Measurements from ENCODE around the gene TTC12.

Gene TTC12

DNA sequence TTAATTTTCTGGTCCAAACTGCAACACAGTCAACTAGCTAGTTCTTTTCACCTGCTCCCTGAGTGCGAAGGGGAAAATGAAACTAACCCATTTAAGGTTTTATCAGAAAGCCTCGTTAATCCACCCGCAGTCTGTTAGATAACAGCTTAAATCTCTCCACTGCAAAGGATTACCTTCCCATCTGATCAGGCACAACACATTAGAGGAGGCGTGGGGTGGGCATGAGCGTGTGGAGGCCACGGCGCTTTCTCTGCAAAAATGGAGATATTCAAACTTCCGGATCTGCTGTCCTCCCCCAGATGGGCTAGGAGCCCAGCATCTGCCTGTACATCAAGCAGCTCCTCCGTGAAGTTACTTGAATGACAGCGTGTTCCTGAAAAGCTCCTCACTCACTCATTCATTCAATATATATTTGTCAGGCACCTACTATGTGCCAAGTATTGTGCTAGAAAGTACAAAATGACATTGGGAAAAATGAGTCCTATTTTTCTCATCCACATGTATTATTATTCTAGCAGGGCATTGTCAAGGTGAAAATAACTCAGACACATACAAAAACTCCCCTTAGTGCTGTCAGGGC is 59.7 kb downstream of the TTC12 start:
- DNase-seq (ENCODE audit: low read depth in 2 of 2) = no peak

DNA sequence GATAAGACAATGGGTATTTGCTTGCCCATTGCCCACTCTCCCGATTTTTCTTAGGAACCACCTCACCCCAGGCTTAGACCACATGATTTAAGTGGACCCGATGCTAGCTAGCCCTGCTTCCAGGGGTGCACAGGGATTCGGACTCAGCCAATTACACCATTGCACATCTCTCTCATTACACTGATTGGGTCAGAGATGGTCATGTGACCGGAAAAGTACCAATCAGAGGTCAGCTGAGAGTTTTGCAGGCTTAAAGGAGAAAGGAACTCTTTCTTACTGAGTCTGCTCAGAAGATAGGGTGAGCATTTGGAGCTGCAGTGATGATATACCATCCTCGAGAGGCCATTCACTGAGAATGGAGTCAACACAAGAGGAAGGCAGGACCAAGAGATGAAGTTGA is 61.0 kb downstream of the TTC12 start:
- no peak for DNase-seq (ENCODE audit: low read depth in 2 of 2)

DNA sequence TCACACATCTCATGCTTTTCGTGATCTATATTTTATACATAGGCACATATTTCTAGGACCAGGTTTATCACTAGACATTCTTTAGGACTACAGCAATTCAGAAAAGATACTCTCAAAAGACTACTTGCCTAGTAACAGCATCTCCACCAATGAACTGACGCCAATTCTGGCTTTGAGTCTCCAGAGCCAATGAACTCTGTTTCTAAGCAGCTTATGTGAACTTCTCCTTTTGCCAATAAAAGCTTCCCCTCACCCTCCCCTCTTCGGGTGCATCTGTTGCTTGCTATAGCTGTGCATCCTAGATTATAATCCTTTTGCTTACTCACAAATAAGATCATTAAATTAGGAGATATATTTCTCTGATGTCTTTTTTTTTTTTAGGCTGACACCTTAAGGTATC is 61.8 kb downstream of the TTC12 start:
- no peak for DNase-seq (ENCODE audit: low read depth in 2 of 2)

DNA sequence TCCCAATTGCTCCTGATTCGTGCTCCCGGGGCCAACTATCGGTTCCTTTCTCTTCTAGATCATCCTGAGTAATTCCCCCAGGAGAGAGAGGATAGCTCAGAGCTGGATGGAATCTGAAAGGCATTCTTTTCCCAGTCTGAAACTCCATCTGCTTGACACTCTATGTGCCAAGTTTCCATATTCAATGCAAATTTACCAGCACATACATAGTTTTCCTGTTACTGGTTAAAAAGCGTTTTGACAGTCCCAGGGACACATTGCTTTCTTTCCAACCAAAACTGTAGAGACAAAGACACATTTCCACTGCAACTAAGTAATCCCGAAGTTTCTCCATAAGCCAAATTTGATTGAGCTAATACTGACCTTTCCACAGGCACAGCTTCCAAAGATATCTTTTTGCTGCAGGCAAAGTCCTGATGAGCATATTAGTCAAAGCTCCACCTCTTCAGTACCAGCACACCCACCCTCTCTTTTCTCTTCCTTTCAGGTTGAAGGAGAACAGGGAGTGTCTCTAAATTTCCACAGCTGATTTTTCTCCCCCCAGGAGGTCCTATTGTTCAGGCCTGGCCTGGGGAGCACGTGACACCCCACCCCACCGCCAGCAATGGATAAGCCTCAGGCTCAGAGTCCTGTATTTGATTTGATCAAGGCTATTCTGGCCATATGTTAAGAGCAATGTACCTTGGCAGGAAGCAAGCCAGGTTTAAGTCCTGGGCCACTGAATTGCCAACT is 63.5 kb downstream of the TTC12 start:
- no peak for DNase-seq (ENCODE audit: low read depth in 2 of 2)

DNA sequence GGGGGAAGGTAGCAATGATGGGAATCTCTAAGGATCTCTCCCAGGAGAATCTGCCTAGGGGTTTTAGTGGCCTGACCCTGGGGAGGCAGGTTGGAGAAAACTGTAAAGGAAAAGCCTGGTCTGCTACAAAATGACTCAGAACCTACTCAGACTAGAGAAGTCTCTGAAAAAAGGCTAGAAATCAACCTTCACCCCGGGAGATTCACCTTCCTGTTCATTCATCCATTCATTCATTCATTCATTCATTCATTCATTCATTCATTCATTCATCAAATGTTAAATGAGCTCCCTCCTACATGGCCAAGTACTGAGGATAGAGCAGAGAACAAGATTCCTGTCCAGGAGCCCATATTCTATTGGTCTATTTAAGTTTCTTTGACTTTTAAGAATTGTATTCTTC is 64.3 kb downstream of the TTC12 start:
- DNase-seq (ENCODE audit: low read depth in 2 of 2) = no peak

DNA sequence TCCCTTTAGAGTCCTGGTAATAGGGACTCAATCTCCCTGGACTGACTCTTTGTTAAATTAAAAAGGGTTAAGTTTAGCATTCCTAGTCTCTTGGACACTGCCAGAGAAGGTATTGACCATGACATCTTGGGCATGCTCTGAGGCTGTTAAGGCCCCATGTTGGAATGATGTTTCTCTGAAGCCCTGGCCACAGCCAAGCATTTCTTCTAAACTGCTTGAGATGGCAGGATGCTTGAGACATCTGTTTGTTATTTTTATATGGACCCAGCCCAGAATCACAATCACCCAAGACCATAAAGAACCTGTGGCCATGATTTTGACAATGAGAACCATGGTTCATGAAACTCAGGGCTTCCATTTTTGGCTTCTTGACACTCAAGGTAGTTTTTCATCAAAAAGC is 67.7 kb downstream of the TTC12 start:
- DNase-seq (ENCODE audit: low read depth in 2 of 2) = no peak

DNA sequence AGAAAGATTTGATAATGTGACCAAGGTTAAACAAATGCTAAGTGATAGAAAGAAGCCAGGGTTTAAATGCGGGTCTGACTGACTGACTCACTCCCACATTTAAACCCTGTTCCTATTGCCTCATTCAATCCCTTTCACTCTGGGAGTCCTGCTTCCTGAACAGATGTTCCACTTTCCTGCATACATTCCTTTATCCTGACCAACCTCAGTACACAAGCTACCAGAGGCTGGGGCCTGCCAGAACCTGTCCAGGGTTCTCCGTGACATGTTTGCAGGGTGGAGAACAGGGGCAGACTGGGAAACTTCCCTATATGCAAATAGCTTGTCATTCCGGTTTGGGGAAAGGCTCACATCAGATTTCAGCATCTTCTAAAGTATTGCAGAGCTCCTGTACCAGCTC is 70.2 kb downstream of the TTC12 start:
- no peak for DNase-seq (ENCODE audit: low read depth in 2 of 2)

DNA sequence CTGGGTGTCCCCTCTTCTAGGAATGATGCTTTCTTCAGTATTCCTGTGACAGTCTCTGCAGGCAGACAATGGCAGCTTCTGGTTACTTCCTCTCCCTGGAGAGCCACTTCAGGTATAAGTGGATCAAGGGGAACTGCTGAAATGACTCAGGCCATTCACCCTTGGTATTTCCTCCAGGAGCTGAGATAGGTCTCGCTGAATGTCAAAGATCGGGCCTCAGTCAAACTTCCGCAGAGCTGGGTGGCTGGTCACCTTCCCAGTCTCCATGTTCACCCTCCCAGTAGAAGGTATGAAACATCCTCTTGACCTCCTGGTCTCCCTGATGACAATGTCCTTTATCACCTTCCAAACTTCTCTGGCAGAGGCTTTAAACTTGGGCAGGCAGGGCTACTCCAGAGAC is 71.4 kb downstream of the TTC12 start:
- DNase-seq (ENCODE audit: low read depth in 2 of 2) = no peak

DNA sequence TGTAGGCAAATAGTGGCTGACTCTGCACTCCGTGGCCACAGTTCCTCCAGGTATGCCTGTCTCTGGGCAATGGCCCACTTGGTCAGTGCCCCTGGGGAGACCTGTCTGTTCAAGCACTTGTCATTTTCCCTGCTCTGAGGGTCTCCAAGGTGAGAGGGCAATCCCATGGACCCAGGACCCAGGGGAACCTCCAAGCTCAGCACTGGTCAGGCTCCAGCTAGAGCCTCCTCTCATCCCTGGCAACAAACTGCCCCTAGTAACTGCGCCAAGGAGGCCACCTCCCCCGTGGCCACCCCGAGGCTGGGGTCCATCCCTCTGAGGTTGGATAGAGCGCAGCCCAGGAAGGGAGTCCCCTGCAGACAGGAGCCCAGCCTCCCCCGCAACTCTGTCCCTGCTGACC is 72.5 kb downstream of the TTC12 start:
- no peak for DNase-seq (ENCODE audit: low read depth in 2 of 2)

DNA sequence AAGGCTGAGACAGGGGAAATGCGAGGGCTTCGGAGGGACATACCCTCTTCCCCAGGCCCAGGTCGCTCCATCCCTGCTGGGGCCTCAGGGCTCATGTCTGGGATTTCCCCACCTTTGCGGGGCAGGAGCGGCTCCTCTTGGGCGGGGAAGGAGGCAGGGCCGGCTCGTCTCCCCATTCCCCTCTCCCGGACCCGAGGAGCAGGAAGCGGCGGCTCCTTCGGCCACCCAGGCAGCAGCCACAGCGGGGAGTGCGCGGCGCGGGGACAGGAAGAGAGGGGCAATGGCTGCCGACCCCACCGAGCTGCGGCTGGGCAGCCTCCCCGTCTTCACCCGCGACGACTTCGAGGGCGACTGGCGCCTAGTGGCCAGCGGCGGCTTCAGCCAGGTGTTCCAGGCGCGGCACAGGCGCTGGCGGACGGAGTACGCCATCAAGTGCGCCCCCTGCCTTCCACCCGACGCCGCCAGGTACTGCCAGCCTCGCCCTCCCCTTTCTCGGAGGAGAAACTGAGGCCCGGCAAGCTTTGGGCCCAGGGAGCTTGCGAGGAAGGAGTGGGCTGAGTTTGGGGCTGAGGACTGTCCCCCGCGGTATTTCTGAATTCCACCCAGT is 73.3 kb downstream of the TTC12 start, which contains the start of gene ANKK1:
Gene ANKK1, plus strand, starts transcription at position 175 of the 607 bp plus-strand sequence. Its CDS starts 106 bp downstream, at position 281.
- no peak for DNase-seq (ENCODE audit: low read depth in 2 of 2)

DNA sequence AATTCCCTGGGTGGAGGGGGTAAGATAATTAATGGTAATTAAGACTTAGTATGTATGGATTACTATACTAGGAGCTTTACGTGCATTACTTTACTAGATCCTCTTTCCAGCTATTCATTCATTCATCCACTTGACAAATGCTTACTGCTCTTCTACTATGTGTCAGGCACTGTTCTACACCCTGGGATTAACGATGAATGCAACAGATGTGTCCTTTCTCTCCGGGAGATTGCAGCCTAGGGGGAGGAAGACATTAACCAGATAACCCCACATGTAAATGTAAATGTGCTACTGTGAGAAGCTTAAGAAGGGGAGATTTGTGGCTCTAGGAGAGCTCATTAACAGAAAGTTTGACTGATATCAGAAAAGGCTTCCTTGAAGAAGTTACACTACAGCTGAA is 74.9 kb downstream of the TTC12 start:
- no peak for DNase-seq (ENCODE audit: low read depth in 2 of 2)

DNA sequence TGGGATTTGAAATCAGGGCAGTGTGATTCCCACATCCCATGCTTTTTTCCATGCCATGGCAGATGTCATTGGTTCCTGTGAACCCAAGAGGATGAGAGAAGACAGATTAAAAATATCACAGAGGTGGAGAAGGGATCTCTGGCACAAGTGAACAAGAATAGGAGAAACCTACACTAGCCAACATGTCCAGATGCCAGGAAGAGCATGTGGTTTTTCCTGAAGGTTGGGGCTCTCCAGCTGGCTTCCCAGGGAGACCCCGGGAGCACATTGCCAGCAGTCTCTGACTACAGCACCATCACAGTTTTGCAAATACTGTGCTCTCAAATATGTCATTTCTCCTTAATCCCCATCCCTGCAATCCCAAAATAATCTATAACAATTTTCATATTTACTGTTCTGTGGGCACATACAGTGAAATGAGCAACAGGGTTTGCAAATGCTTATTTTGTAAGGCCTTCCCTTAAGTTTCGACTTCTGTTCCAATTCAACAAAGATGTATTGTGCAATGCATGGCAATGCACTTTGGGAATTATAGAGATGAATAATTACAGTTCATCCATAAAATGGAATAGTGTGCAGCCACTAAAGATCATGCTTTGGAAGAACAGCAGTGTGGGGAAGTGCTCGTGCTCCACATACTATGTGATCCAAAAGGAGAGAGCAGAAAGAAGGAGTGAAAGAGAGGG is 78.0 kb downstream of the TTC12 start:
- no peak for DNase-seq (ENCODE audit: low read depth in 2 of 2)

DNA sequence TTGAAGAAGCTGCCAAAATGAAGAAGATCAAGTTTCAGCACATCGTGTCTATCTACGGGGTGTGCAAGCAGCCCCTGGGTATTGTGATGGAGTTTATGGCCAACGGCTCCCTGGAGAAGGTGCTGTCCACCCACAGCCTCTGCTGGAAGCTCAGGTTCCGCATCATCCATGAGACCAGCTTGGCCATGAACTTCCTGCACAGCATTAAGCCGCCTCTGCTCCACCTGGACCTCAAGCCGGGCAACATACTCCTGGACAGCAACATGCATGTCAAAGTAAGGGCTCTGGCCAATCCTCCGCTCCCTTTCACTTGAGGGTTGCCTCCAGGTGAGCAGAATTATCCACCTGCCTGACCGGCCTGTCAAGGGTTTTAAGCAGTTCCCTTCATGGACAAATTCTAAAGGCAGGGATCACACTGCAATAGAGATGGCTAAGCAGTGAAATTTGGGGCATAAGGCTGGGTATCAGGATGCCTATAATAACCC is 79.2 kb downstream of the TTC12 start:
- no peak for DNase-seq (ENCODE audit: low read depth in 2 of 2)

DNA sequence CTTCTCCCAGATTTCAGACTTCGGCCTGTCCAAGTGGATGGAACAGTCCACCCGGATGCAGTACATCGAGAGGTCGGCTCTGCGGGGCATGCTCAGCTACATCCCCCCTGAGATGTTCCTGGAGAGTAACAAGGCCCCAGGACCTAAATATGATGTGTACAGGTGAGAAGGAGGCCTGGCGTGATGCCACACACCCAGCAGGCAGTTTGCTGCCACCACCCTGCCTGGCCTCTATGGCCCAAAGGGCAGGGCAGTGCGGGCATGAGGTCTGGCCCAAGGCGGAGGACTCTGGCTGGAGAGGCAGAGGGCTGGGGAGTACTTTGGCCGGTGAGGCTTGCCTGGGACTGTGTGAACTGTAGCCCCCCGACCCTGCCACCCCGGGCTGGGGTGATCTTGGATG is 80.5 kb downstream of the TTC12 start:
- no peak for DNase-seq (ENCODE audit: low read depth in 2 of 2)

DNA sequence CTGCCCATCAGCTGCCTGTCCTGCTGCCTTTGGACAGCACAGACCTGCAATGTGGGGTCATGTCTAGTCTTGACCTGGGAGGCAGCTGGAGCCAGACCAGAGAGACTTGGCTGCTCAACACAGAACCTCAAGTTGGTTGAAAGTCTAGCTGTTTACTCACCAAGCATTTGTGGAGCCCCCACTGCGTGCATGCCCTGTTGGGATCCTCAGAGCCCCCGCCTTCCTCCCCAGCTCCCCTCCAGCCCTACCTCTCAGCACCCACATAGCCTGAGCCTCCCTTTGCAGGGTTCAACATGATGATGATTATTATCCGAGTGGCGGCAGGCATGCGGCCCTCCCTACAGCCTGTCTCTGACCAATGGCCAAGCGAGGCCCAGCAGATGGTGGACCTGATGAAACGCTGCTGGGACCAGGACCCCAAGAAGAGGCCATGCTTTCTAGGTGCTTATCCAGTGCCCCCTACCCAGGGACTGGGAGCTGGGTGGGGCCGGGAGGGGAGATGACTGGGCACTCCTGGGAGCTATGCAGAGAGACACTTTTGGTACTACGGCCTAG is 81.5 kb downstream of the TTC12 start:
- DNase-seq (ENCODE audit: low read depth in 2 of 2) = no peak

DNA sequence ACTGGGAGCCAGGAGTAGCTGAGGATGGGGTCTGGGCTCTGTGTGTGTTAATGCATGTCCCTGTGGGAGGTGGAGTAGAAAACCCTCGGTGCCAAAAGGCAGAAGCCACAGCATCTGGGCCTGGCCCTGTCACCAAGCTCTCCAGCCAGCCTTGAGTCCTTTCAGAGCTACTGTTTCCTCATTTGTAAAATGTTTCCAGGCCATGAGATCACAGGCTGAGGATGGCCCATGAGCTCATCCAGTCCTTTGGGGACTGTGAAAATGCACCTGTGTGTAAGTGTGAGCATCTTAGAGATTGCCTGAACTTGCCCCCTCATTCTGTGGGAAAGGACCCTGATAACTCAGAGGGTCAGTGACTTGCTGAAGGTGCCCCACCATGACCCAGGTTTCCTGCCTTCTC is 82.3 kb downstream of the TTC12 start:
- DNase-seq (ENCODE audit: low read depth in 2 of 2) = no peak

DNA sequence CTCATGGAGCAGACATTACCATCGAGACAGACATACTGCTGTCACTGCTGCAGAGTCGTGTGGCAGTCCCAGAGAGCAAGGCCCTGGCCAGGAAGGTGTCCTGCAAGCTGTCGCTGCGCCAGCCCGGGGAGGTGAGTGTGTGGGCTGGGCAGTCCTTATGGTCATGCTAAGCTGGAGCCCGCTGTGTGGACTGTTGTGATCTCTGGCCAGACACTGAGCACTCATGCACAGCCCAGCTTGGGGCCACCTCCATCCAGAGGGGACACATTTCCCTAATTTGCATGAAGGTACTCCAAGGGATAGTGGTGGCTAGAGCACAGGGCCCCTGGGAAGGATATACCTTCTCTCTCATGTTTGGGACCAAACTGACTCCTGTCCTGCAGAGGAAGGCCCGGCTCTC is 82.8 kb downstream of the TTC12 start:
- DNase-seq (ENCODE audit: low read depth in 2 of 2) = no peak

DNA sequence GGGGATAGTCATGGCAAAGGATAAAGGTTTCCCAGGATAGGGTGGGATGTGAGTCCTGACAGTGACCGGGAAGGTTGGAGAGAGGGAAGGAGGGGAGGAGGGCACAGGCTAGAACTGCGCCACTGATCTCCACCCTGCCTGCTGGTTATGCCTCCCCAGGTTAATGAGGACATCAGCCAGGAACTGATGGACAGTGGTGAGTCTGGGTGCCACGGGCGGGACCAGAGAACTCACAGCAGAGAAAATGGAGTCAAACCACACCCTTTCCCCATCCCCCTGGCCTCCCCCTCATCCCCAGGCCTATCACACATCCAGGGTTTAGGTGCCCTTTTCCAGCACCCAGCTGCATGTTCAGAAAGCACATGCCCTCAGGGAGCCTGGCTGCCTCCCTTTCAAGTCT is 83.4 kb downstream of the TTC12 start:
- no peak for DNase-seq (ENCODE audit: low read depth in 2 of 2)

DNA sequence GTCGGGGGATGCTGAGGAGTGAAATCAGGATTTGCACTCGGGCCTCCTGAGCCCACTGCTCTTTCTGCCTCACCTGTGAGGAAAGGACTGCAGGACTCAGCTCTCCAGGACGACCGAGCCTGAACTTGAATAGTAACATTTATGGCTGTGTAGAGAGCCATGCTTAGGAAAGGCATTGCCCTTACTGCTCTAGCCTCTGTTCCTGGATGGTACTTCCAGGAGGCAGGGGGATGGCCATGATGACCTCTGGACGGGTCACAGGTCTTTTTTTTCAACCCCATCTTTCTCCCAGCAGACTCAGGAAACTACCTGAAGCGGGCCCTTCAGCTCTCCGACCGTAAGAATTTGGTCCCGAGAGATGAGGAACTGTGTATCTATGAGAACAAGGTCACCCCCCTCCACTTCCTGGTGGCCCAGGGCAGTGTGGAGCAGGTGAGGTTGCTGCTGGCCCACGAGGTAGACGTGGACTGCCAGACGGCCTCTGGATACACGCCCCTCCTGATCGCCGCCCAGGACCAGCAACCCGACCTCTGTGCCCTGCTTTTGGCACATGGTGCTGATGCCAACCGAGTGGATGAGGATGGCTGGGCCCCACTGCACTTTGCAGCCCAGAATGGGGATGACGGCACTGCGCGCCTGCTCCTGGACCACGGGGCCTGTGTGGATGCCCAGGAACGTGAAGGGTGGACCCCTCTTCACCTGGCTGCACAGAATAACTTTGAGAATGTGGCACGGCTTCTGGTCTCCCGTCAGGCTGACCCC is 84.5 kb downstream of the TTC12 start:
- no peak for DNase-seq (ENCODE audit: low read depth in 2 of 2)

DNA sequence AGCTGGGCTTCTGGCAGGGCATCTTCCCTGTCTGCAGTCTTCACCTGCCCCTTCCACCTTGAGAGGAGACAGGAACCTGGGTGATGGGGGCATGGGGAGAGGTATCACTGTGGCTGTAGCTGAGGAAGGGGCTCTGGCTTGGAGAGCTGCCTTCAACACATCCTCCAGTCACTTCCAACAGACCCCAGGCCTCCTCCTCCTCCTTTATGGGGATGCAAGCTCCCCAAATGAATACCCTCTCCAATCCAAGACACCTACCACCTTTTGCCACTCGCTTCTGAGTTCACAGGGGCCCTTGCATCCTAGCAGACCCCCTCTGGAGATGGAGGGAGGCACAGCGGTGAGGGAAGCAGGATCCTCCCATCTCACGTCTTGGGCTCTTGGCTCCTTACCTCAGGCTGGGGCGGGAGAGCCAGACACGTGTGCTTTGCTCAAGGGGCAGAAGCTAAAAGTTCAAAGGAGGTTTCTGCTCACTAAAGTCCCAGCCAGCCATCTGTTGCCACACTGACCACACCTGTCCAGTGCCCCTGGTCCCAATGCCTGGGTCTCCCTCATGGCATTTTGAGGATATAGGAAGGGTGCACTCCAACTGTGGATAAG is 86.3 kb downstream of the TTC12 start:
- DNase-seq (ENCODE audit: low read depth in 2 of 2) = no peak

DNA sequence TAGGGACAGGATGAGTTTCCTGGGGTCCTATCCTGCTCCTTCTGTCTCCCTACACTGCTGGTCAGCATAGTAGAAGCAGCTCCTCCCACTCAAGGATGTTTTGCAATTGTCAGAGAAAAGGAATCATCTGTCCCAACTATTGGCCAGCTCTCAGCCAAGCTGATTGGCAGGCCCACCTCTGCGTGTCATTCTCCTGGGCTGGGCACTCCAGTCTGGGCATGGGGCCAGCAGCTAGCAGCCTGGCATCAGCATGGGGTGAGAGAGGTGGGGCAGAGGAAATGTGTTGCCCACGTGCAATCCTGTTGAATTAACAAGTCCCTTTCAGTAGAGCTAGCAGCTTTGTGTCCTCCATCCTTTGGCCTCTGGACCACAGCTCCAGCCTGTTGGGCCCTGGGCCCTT is 87.3 kb downstream of the TTC12 start:
- DNase-seq (ENCODE audit: low read depth in 2 of 2) = no peak
